Endothelial cell of hepatic sinusoid (primary cell): Measurements from ENCODE around the gene RUNX1.

ENCODE experiments used
- in situ Hi-C: cut with HindIII; loops from 2 replicates; pipeline ENCODE4 v1.10.0; 2017; ENCODE audit warnings: low sequenced_read_pairs

RUNX1 gene

GRCh38 chr21:34930971-34931370 is 118.1 kb downstream of the RUNX1 start:
- in situ Hi-C loops: no loop called here

DNA sequence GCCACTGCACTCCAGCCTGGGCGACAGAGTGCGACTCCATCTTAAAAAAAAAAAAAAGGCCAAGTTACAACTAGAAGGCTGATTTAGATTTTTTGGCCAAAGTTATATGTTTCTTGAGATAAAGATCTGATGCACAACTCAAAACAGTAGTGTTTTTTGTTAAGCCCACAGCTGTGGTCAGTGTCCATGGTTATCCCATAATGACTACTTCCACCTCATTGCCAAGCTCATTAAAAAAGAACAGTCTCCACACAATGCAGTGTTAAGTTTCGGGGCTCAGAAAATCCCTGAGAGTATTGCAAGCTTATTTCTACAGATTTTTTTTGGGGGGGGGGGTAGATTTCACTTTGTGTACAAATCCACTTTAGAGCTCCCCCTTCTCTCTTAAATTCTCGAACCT is 120.5 kb downstream of the RUNX1 start:
- in situ Hi-C loops: no loop called here

GRCh38 chr21:34927992-34928391 is 121.1 kb downstream of the RUNX1 start:
- in situ Hi-C loops: no loop called here

- in situ Hi-C loops: no loop called here
Measured at GRCh38 chr21:34926803-34927467, 122.2 kb downstream of the RUNX1 start.

GRCh38 chr21:34925597-34925996 is 123.5 kb downstream of the RUNX1 start:
- in situ Hi-C loops: no loop called here

DNA sequence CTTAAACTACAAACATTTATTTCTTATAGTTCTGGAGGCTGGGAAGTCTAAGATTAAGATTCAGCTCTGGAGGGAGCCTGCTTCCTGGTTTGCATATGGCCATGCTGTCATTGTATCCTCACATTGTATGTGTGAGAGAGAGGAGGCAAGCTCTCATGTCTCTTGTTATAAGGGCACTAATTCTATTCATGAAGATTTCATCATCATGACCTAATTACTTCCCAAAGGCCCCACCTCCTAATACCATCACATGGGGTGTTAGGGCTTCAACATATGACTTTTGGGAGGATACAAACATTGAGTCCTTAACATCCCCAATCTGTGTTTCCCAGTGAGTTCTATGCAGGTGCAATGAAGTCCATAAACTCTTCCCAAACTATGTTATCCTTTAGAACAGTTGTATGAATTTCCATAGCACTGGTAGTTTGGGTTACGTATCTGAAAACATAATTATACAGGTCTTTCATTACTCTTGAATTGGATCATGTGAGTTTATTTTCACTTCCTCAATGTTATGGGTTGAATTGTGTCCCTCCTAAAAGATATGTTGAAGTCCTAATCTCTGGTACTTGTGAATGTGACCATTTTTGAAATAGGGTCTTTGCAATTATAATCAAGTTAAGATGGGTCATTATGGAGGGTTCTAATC is 124.2 kb downstream of the RUNX1 start:
- in situ Hi-C loops: no loop called here

GRCh38 chr21:34924194-34924593 is 124.9 kb downstream of the RUNX1 start:
- in situ Hi-C loops: no loop called here

DNA sequence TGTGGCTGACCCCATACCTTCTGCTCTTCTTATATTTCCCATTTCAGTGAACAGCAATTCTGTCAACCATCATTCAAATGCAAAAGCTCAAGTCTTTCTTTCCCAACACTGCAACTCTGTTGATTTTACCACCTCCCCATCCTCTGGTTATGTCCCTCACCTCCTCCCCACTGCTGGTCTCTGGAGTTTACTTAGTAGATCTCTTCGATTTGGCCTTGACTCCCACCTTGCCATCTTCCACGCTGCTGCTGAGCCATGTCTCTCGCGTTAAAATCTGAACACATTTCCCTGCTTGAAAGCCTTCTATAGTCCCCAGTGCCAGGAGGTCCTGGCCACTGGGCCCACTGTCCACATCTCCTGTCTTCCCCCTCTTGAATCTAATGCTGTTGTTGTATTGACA is 125.5 kb downstream of the RUNX1 start:
- in situ Hi-C loops: no loop called here

- in situ Hi-C loops: no loop called here
Measured at GRCh38 chr21:34923202-34923601, 125.9 kb downstream of the RUNX1 start.

DNA sequence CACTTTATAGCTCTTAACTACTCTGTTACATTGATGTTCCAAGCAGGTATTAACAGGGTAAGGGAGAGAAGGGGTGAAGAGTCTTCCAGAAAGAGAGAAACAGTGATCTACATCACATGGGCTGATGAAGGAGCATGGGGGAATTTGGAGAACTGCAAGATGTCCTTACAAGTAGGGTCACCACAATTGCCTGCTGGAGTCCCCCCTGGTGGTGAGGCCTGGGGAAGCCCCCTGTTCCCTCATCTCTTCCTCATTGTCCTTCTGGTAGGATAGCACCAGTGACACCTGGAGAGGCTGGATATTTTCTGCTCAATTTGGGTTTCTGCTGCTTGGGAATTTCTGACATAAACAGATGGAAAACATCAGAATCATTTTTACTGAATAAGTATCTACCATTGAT is 126.6 kb downstream of the RUNX1 start:
- in situ Hi-C loops: no loop called here

DNA sequence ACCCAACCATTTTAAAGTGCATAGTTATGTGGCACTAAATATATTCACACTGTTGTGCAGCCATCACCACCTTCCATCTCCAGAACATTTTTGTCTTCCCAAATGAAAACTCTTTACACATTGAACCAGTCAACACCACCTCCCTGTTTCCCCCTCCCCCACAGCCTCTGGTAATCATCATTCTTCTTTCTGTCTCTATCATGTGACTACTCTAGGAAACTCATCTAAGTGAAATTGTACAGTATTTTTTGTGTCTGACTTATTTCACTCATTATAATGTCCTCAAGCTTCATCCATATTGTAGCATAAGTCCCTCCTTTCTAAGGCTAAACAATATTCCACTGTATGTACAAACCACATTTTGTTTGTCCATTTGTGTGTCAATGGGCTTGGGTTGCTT is 128.0 kb downstream of the RUNX1 start:
- in situ Hi-C loops: no loop called here

GRCh38 chr21:34919406-34919805 is 129.7 kb downstream of the RUNX1 start:
- in situ Hi-C loops: no loop called here

DNA sequence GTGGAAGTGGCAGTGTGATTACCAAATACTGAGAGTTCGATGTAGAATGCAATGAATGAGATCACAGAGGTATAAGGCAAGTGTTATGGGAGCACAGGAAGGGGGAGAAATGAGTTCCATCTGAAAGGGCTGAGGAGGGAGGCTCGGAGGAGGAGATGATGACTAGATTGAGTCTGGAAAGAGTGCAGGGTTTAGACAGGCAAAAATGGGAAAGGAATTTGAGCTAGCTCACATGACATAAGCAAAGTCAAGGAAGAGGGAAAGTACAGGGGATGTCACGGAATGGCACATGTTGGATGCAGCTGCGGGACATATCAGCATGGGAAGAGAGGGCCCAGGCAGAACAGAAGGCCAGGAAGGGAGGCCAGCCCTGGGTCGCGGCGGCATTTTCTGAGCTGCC is 132.7 kb downstream of the RUNX1 start:
- in situ Hi-C loops: no loop called here

GRCh38 chr21:34915364-34915841 is 133.7 kb downstream of the RUNX1 start:
- in situ Hi-C loops: no loop called here

GRCh38 chr21:34914239-34914638 is 134.9 kb downstream of the RUNX1 start:
- in situ Hi-C loops: no loop called here

DNA sequence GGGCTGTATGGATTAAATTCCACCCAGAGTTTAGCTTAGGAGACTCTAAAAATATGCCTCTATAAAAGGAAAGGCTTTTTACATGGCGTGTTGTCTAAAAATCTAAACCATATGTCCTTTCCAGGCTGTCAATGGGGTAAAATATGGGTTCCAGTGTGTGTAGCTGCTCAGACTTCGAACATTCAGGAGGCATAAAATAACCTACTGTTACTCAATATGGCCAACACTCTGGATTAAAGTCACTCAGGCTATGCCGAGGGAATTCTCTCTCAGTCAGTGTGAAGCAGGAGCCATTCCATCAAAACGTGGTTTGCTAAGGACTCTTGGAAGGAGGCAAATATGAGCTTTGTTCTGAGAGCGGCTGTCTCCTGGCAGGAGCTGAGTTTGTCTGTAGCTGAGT is 135.3 kb downstream of the RUNX1 start:
- in situ Hi-C loops: no loop called here

- in situ Hi-C loops: no loop called here
Measured at GRCh38 chr21:34912022-34912945, 136.8 kb downstream of the RUNX1 start.

- in situ Hi-C loops: no loop called here
Measured at GRCh38 chr21:34911360-34911759, 137.7 kb downstream of the RUNX1 start.

DNA sequence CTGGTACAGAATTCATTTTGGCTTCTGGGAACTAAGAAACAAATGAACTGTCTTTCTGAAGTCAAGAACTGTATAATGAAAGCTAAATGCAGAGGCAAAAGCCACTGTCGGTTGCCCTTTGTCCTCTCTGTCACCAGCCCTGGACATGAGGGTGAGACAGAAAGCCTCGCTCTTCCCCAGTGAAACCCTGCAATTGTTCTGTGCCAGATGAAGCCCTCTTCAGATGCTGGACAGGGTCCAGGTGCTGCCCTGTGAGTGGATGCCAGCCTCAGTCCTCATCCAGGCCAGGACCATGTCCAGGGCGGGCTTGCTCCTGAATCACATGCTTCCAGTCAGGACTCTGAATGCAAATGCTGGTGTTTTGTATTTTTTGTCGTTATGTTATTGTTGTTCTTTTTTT is 138.7 kb downstream of the RUNX1 start:
- in situ Hi-C loops: no loop called here

- in situ Hi-C loops: no loop called here
Measured at GRCh38 chr21:34909492-34910292, 139.4 kb downstream of the RUNX1 start.
